GM12874 (cell line): ENCODE data around the gene SELENOI.

Experiments
- TF ChIP-seq, protein P1 (sequence below): IDR thresholded peaks from 2 replicates; pipeline ENCODE4 v1.5.1; 2011; ENCODE audit warnings: low read depth, mild to moderate bottlenecking, control low read depth, low read length, moderate library complexity; ENCODE audit not compliant: insufficient read depth

Gene SELENOI

DNA sequence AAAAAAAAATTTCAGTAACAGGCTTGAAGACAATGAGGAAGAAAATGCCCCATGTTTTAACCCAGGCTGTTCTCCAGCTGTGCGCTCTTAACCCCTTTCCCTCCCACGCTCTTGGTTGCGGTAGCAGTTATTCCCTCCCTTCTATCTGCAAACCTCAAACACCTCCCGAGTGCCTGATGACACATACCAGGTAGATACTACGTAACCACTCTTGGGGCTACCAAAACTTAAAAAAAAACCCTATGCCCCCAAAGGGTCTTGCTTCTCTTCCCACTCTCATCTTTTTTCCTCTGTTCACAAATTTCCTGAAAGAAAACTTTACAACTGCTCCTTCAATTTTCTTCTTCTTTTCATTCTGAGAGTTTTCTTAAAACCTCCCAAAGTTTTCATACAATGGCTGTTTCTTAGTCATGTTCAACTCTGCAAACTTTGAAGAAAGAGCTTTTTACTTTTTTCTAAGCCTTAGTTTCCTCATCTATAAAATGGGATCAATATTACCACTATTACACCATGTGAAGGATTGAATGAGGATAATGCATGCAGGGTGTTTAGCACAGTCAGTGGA, 50.9 kb downstream of the SELENOI start:
- TF ChIP-seq, protein P1, sequence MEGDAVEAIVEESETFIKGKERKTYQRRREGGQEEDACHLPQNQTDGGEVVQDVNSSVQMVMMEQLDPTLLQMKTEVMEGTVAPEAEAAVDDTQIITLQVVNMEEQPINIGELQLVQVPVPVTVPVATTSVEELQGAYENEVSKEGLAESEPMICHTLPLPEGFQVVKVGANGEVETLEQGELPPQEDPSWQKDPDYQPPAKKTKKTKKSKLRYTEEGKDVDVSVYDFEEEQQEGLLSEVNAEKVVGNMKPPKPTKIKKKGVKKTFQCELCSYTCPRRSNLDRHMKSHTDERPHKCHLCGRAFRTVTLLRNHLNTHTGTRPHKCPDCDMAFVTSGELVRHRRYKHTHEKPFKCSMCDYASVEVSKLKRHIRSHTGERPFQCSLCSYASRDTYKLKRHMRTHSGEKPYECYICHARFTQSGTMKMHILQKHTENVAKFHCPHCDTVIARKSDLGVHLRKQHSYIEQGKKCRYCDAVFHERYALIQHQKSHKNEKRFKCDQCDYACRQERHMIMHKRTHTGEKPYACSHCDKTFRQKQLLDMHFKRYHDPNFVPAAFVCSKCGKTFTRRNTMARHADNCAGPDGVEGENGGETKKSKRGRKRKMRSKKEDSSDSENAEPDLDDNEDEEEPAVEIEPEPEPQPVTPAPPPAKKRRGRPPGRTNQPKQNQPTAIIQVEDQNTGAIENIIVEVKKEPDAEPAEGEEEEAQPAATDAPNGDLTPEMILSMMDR, result no peak

DNA sequence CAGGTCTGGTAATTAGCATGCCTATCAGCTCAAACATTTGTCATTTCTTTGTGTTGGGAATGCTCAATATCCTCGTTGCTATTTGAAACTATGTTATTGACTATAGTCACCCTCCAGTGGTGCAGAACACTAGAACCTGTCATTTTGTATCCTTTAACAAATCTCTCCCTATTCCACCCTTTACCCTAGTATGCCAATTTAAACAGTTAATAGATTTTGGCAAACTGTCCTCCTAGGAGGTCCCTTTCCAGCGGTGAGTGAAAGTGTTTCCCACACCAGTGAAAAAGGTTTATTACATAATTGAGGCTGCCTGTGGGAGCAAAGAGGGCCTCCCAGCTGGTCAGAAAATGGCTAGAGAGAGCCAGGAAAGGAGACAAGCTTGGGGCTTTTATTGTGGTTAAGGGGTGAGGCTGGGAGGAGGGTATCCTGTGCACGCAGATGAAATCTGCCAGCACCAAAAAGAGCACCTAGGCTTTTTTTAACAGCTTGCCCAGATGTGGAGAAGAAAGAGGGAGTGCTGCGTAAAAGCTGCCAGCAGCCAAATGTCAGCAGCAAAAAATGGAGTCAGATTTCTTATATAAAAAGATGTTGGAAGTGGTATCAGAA, 53.9 kb downstream of the SELENOI start:
- TF ChIP-seq, protein P1, result no peak

DNA sequence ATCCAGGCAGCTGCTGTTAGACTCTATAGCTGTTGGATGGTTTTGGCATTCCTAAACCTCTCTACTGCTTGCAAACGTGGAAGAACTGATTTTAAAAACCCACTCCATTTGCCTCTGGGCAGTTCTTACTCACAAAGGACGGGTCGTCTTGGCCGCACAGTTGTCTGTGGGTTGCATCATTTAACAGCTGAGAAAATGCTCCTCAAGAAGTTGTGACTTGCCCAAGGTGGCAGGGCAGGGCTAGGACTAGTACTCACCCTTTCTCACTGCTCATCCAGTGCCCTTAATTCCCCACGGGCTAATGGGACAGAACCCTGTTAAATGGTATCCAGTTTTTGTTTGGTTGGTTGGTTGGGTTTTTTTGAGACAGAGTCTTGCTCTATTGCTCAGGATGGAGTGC, 54.8 kb downstream of the SELENOI start:
- TF ChIP-seq, protein P1, result no peak

DNA sequence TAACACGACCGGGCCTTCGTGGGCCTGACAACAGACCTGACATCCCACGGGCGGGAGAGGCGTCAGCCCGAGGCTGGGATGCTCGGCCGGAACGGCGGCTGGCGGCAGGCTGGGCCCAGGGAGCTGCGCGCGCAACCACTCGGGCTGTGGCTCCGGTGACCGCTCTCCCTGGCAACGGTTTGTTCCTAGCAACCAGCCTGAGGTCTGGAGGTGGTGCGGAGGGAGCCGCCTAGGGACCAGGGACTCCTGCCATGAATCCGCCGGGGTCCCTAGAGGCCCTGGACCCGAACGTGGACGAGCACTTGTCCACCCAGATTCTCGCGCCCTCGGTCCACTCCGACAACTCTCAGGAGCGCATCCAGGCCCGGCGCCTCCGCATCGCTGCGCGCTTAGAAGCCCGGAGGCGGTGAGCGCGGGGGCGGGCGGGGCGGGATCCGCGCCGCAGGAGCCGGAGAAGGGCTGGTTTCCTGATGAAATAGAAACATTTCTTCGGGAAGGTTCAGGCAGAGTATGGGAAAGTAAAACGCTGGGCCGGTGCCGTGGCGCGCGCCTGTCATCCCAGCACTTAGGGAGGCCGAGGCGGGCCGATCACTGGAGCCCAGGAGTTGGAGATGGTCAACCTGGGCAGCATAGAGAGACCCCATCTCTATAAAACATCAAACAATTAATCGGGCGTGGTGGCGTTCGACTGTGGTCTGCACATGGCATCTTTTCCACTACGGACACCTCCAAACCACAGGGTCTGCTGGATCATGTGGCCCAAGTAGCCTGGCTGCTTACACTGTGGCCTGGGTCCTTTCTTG, 56.0 kb downstream of the SELENOI start, which contains the start of gene DRC1:
Gene DRC1, plus strand, starts transcription at position 182 of the 803 bp plus-strand sequence. Its CDS starts 70 bp downstream, at position 252.
- TF ChIP-seq, protein P1, result no peak

DNA sequence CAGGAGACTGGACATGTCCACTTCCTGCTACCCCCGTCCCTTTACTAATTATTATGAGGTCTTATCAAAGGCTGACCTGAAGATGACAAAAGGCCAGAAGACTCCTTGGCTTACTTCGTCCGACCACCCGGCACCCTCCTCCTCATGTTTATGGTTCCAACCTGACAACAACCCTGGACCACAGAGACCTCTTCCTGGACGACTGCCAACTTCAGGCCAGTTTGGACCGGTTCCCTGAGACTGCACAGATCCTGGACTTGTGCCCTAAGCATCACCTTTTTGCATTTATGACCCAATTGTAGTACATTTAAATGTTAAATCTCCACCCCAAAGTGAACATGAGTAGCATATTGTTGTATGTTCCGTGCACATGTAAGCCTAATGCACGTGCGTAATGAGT, 61.6 kb downstream of the SELENOI start:
- TF ChIP-seq, protein P1, result no peak

DNA sequence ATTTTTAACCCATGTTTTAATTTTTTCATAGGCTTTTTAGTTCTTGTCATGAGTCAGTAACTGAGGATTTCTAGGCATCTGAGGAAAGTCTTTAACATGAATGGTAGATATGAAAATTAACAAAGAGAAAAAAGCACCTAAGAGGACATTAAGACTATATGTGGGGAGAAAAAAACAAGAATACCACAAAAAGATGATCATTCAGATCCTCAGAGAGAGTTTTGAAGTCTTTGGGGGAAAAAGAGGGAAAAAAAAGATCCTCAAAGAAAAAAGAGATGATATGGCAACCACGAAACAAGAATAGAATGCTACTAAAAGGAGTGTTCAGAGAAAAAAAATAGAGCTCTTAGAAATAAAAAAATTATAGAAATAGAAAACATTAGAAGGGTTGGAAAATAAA, 63.8 kb downstream of the SELENOI start:
- TF ChIP-seq, protein P1, result no peak

DNA sequence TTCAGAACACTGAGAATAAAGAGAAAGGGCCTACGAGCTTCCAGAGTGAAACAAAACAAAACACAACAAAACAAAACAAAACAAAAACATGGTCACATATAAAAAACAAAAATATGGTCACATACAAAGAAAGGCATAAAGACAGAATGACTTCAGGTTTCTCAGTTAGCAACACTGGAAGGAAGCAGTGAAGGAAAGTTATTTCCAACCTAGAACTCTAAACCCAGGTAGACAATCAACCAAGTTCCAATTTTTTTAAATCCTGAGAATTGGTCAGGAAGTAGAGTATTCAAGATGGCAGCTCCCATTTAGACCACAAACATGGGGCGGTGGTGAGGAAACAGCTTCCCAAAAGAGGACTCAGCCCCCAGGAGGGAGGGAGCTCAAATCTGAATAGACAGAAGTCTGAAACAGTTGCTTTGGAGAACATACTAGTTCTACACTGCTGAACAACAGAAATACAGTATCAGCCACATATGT, 64.9 kb downstream of the SELENOI start:
- TF ChIP-seq, protein P1, result no peak
